Stimulated activated CD4-positive, alpha-beta T cell treated with anti-CD3 and anti-CD28 coated beads, Interleukin-4, amount 100 ng/mL, for 24 hours (primary cell): ENCODE results near the gene NIM1K.
"Not testable (repeated sequence)": the region's sequence is repeated elsewhere in the genome, so short reads cannot be mapped to it uniquely, and the experiment has no call there.

Experiments
- DNase-seq: peaks from one replicate; pipeline ENCODE4 v3.0.0-alpha.2; 2020

NIM1K gene

GRCh38 chr5:43286623-43287022 is 94.6 kb downstream of the NIM1K start:
- no peak for DNase-seq

- no peak for DNase-seq
Measured at GRCh38 chr5:43287493-43287892, 95.5 kb downstream of the NIM1K start.

- DNase-seq, result no peak
Measured at GRCh38 chr5:43288269-43288831, 96.3 kb downstream of the NIM1K start.

- no peak for DNase-seq
Measured at GRCh38 chr5:43290726-43291125, 98.7 kb downstream of the NIM1K start.

- no peak for DNase-seq
Measured at GRCh38 chr5:43294226-43294625, 102.2 kb downstream of the NIM1K start.

GRCh38 chr5:43295202-43295601 is 103.2 kb downstream of the NIM1K start:
- no peak for DNase-seq

- DNase-seq, result no peak
Measured at GRCh38 chr5:43296835-43297234, 104.8 kb downstream of the NIM1K start.

- DNase-seq, result no peak
Measured at GRCh38 chr5:43298443-43298842, 106.4 kb downstream of the NIM1K start.

- no peak for DNase-seq
Measured at GRCh38 chr5:43300112-43300511, 108.1 kb downstream of the NIM1K start.

- DNase-seq, result no peak
Measured at GRCh38 chr5:43301653-43302091, 109.6 kb downstream of the NIM1K start.

GRCh38 chr5:43302481-43302880 is 110.5 kb downstream of the NIM1K start:
- no peak for DNase-seq

GRCh38 chr5:43303242-43303641 is 111.2 kb downstream of the NIM1K start:
- DNase-seq, result no peak

GRCh38 chr5:43304525-43304924 is 112.5 kb downstream of the NIM1K start:
- no peak for DNase-seq

- no peak for DNase-seq
Measured at GRCh38 chr5:43305948-43306565, 114.0 kb downstream of the NIM1K start.

- not testable (repeated sequence) for DNase-seq
Measured at GRCh38 chr5:43306954-43307353, 114.9 kb downstream of the NIM1K start.

- no peak for DNase-seq
Measured at GRCh38 chr5:43309122-43309521, 117.1 kb downstream of the NIM1K start.

GRCh38 chr5:43309637-43310036 is 117.6 kb downstream of the NIM1K start:
- DNase-seq, result no peak

GRCh38 chr5:43312076-43312661 is 120.1 kb downstream of the NIM1K start:
- DNase-seq, result no peak

- no peak for DNase-seq
Measured at GRCh38 chr5:43312699-43313034, 120.6 kb downstream of the NIM1K start.

GRCh38 chr5:43313035-43313853 is 121.2 kb downstream of the NIM1K start, which contains the start of gene HMGCS1:
Gene HMGCS1, minus strand, starts transcription at chr5:43313412. Its CDS starts 14,447 bp downstream, at chr5:43298965.
- peak; percentile 99 for DNase-seq

- peak; percentile 5 for DNase-seq
Measured at GRCh38 chr5:43313854-43314457, 121.9 kb downstream of the NIM1K start.

- DNase-seq, result peak; percentile 8
Measured at GRCh38 chr5:43314724-43315123, 122.7 kb downstream of the NIM1K start.

- peak; percentile 57 for DNase-seq
Measured at GRCh38 chr5:43315263-43315662, 123.2 kb downstream of the NIM1K start.
